GM21723 (cell line): Measurements from ENCODE around the gene ZNF778.
"Not testable (repeated sequence)": the region's sequence is repeated elsewhere in the genome, so short reads cannot be mapped to it uniquely, and the experiment has no call there.

Experiments
- ATAC-seq: cut with Tn5 transposase; IDR thresholded peaks from one replicate; pipeline ENCODE4 v1.9.1; 2021; ENCODE audit warnings: mild to moderate bottlenecking, moderate library complexity; ENCODE audit not compliant: unreplicated experiment

Gene ZNF778

DNA sequence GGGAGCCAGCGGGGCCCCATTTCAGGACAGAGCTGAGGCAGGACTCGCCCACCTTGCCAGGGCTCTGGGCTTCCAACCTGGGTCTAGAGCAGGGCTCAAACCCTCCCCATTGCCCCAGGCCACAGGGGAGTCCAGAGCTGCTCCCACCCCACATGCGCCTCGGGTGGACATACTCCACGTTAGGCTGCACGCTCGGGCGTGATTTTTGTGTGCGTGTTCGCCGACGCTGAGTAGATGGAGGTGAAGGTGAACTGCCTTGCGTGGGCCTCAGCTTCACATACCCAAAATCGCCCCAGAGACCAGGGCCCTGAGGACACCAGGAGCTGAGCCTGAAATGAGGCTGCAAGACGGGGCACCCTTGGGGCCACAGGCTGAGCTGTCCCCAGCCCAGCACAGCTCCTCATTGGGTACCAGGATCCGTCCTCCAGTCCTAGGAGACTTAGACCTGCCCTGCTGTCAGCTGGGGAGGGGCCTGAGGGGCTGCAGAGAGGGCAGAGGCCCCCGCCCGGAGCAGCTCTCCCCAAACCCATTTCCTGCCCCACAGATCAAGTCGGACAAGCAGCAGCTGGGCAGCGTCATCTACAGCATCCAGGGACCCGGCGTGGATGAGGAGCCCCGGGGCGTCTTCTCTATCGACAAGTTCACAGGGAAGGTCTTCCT, 37.7 kb upstream of the ZNF778 start:
- ATAC-seq: no peak

DNA sequence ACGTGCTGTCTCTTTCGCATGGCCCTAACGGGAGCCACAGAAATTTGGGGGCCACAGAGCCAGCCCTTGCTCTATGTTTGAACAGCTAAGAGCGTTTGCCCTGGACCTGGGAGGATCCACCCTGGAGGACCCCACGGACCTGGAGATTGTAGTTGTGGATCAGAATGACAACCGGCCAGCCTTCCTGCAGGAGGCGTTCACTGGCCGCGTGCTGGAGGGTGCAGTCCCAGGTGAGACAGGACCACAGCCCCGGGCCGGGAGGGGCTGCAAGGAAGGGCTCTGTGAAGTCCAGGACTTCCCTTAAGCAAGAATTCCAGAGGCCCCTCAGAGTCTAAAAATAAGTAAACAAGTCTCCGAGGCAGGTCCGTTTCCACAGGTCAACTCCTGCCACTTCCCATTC, 34.0 kb upstream of the ZNF778 start:
- no peak for ATAC-seq

DNA sequence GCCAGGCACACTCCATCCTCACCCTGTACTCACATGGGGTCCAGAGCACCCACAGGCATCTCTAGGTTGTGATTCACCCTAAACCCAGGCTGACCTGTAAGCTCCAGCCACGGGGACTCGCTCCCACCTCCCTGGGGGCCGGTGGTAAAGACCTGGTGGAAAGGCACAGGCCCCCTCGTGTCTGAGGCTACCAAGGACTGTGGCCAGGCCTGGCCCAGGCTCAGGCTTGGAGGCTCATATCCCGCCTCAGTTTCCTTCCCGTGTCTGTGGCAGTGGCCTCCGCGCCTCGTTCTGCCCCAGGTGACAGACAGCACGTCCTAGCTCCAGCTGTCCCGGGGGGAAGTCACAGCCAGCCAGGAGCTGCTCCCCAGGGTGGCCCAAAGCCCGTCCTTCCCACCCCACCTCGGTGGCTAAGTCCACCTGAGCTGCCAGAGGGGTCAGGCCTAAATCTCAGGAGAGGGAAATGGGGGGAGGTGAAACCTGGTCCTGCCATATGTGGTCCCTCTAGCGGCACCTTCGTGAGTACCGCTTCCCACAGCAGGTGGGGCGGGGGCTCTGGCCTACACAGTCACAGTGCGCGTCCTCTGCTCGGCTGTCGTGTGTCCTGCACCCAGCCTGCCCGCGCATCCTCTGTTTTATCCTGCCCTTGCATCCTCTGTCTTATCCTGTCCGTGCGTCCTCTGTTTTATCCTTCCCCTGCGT, 33.4 kb upstream of the ZNF778 start:
- ATAC-seq: no peak

DNA sequence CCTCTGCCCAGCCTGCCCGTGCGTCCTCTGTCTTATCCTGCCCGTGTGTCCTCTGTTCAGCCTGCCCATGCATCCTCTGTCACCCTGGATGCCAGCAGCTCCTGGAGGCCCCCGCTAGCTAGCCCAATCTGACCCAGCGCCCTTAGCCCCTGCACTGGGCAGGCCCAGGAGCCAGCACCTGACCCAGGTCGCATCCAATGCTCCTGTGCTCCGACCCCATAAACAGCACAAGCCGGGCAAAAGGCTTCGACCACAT, 32.9 kb upstream of the ZNF778 start:
- no peak for ATAC-seq

DNA sequence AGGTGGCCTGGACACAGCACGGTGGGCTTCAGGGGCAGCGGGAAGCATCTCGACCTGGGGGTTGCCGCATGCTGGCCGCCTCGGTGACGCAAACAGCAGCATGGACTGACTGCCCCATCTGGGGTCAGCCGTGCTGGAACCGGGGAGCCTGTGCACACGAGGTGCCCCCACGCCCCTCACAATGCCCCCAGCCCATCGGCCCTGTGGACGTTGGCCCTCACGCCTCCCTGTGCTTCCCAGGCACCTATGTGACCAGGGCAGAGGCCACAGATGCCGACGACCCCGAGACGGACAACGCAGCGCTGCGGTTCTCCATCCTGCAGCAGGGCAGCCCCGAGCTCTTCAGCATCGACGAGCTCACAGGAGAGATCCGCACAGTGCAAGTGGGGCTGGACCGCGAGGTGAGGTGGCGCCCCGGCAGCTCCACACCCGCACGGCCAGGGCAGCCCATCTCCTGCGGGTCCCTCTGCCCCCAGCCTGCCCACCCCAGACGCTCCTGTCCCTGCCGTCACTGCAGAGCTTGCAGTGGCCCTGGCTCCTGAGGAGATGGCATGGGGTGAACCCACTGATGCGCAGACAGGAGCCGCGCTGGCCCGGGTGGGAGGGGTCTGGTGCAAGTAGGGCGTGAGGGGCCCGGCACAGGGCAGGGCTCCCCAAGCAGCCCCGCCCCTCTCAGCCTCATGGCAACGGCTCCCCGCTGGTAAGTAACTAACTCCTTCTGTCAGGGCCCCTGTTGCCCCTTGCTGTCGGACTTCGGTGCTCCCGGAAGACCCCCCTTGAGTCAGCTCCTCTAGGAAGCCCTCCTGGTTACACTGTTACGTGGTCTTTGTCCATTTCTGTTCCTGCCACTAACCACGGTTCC, 32.3 kb upstream of the ZNF778 start:
- no peak for ATAC-seq

DNA sequence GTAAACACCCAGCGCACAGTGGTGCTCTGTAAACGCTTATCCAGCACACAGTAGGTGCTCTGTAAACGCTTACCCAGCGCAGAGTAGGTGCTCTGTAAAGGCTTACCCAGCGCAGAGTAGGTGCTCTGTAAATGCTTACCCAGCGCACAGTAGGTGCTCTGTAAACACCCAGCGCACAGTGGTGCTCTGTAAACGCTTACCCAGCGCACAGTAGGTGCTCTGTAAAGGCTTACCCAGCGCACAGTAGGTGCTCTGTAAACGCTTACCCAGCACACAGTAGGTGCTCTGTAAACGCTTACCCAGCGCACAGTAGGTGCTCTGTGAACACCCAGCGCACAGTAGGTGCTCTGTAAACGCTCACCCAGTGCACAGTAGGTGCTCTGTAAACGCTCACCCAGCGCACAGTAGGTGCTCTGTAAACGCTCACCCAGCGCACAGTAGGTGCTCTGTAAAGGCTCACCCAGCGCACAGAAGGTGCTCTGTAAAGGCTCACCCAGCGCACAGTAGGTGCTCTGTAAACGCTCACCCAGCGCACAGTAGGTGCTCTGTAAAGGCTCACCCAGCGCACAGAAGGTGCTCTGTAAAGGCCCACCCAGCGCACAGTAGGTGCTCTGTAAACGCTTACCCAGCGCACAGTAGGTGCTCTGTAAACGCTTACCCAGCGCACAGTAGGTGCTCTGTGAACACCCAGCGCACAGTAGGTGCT, 31.5 kb upstream of the ZNF778 start:
- not testable (repeated sequence) for ATAC-seq

DNA sequence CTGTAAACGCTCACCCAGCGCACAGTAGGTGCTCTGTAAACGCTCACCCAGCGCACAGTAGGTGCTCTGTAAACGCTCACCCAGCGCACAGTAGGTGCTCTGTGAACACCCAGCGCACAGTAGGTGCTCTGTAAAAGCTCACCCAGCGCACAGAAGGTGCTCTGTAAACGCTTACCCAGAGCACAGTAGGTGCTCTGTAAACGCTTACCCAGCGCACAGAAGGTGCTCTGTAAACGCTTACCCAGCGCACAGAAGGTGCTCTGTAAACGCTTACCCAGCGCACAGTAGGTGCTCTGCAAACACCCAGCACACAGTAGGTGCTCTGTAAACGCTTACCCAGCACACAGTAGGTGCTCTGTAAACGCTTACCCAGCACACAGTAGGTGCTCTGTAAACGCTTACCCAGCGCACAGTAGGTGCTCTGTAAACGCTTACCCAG, 30.9 kb upstream of the ZNF778 start:
- not testable (repeated sequence) for ATAC-seq

DNA sequence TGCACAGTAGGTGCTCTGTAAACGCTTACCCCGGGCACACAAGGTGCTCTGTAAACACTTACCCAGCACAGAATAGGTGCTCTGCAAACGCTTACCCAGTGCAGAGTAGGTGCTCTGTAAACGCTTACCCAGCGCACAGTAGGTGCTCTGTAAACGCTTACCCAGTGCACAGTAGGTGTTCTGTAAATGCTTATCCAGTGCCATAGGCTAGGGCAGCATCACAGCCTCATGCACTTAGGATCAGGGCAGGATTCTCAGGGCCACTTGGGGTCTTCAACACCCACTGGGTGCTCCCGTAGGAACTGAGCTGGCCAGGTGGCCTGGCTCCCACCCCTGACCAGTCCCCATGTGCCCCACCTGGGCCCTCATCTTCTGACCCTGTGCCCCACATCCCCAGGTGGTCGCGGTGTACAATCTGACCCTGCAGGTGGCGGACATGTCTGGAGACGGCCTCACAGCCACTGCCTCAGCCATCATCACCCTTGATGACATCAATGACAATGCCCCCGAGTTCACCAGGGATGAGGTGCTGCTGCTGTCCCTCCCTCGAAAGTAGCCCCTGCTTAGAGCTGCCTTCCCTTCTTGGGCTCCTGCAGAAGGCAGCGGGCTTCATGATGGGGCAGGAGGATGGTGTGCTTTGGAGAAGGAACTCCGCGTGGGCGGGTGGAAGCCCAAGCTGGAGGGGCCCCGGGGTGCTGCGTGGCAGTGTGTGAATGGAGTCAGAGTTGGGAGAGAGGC, 30.3 kb upstream of the ZNF778 start:
- ATAC-seq: no peak

DNA sequence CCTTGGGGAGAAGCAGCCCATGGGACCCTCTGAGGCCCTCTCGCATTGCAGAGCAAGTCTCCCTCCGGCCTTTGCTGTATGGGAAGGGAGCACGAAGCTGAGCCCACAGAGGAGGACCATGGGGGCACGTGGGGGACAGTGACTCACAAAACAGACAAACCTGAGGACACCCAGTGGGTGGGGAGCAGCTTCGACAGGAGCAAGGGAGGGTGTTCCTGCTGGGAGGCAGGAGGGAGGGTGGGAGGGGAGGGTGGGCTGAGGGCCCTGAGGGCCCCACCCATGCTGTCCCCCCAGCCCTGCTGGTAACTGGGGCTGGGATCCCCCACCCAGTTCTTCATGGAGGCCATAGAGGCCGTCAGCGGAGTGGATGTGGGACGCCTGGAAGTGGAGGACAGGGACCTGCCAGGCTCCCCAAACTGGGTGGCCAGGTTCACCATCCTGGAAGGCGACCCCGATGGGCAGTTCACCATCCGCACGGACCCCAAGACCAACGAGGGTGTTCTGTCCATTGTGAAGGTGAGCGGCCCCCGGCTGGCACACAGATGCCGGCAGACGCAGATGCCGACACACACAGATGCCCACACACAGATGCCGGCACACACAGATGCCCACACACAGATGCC, 29.6 kb upstream of the ZNF778 start:
- ATAC-seq: no peak

DNA sequence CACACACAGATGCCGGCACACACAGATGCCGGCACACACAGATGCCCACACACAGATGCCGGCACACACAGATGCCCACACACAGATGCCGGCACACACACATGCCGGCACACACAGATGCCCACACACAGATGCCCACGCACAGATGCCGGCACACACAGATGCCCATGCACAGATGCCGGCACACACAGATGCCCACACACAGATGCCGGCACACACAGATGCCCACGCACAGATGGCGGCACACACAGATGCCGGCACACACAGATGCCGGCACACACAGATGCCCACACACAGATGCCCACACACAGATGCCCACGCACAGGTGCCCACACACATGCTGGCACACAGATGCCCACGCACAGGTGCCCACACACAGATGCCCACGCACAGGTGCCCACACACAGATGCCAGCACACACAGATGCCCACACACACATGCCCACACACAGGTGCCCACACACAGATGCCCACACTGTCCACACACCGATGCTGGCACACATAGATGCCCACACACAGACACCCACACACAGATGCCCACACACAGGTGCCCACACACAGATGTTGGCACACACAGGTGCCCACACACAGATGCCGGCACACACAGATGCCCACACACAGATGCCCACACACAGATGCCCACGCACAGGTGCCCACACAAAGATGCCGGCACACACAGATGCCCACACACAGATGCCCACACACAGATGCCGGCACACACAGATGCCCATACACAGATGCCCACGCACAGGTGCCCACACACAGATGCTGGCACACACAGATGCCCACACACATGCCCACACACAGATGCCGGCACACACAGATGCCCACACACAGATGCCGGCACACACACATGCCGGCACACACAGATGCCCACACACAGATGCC, 28.8 kb upstream of the ZNF778 start:
- not testable (repeated sequence) for ATAC-seq

DNA sequence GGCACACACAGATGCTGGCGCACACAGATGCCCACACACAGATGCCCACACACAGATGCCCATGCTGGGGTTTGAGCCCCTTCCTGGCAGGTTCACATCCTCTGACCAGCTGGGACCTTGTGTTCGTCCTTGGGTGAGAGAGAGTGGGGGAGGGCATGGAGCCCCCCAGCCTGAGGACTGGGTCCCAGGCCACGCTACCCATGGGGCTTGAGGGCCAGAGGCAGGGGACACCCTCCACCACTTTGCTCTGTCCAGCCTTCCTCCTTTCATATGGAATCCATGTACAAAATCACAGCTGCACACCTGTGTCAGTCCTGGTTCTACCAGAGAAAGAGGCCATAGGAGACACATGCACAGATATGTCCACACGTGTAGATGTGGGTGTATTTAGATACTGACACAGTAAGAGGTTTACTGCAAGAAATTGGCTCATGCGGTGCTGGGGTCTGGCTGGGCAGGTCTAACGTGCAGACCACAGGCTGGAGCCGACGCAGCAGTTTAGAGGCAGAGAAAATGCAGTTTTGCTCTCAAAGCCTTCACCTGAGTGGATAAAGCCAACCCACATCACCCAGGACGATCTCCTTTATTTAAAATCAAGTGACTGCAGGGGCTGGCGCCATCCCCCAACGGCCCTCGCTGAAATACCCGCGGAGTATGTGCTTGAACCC, 28.0 kb upstream of the ZNF778 start:
- ATAC-seq: no peak

DNA sequence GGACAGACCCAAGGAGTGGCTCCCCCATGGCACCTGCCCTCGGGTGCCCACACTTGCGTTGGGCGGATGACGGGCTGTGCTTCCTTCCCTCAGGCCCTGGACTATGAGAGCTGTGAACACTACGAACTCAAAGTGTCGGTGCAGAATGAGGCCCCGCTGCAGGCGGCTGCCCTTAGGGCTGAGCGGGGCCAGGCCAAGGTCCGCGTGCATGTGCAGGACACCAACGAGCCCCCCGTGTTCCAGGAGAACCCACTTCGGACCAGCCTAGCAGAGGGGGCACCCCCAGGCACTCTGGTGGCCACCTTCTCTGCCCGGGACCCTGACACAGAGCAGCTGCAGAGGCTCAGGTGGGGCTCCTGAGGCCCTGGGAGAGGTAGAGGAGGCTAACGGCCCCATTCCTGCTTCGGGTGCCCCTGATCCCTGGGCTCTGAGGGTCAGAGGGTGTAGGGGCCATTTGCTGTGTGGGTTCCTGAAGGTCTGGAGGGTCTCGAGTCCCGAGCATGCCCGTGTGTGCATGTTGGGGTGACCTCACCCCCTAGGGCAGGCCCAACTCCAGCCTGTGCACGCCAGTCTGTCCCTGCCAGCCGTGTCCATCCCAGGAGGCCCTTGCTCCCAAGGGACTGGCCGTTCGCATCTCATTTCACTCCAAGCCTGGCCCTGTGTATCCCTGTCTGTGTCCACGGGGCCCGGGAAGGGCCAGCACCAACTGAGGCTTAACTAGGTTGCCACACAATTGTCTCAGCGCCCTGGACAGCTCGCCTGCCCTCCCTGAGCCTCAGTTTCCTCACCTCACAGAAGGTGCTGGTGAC, 27.1 kb upstream of the ZNF778 start:
- ATAC-seq: no peak

DNA sequence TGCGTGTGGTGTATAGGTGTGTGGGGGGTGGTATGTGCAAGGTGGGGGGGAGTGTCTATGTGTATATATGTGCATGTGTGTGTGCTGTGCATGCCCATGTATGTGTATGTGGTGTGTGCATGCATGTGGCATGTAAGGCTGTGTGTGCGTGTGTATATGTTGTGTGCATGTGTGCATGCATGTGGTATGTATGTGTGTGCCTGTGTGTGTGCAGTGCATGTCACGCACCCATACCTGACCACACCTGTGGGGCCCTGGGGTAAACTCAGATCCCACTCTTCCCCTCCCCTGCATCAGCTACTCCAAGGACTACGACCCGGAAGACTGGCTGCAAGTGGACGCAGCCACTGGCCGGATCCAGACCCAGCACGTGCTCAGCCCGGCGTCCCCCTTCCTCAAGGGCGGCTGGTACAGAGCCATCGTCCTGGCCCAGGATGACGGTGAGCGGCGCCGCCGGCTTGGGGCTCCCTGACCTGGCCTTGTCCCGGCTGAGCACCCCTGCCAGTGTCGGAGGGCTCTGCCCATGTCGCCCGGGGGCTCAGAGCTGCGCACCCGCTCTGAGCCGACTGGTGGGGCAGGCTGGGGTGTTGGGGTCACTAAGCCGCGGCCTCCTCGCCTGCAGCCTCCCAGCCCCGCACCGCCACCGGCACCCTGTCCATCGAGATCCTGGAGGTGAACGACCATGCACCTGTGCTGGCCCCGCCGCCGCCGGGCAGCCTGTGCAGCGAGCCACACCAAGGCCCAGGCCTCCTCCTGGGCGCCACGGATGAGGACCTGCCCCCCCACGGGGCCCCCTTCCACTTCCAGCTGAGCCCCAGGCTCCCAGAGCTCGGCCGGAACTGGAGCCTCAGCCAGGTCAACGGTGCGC, 26.2 kb upstream of the ZNF778 start:
- ATAC-seq: no peak

DNA sequence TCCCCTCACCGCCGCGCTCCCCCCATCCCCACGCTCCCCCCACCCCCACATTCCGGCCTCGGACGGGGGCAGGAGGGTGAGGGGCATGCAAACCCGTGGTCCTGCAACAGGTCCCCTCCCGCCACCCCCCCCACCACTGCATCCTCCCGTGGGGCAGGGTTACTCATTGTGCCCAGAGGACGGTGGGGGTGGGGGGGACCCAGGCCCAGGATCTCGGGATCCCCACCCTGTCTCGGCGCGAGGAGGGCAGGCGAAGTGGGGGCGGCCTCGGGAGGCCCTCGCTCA, 25.7 kb upstream of the ZNF778 start:
- no peak for ATAC-seq

DNA sequence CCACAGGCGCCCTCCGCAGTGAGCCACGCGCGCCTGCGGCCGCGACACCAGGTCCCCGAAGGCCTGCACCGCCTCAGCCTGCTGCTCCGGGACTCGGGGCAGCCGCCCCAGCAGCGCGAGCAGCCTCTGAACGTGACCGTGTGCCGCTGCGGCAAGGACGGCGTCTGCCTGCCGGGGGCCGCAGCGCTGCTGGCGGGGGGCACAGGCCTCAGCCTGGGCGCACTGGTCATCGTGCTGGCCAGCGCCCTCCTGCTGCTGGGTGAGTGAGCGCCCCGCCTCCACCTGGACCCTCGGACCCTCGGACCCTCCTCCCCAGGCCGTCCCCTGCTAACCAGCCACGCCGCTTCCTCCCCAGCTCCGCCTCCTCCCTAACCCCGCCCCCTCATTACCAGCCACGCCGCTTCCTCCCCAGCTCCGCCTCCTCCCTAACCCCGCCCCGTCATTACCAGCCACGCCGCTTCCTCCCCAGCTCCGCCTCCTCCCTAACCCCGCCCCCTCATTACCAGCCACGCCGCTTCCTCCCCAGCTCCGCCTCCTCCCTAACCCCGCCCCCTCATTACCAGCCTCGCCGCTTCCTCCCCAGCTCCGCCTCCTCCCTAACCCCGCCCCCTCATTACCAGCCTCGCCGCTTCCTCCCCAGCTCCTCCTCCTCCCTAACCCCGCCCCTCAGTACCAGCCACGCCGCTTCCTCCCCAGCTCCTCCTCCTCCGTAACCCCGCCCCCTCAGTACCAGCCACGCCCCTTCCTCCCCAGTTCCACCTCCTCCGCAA, 25.1 kb upstream of the ZNF778 start:
- ATAC-seq: not testable (repeated sequence)

DNA sequence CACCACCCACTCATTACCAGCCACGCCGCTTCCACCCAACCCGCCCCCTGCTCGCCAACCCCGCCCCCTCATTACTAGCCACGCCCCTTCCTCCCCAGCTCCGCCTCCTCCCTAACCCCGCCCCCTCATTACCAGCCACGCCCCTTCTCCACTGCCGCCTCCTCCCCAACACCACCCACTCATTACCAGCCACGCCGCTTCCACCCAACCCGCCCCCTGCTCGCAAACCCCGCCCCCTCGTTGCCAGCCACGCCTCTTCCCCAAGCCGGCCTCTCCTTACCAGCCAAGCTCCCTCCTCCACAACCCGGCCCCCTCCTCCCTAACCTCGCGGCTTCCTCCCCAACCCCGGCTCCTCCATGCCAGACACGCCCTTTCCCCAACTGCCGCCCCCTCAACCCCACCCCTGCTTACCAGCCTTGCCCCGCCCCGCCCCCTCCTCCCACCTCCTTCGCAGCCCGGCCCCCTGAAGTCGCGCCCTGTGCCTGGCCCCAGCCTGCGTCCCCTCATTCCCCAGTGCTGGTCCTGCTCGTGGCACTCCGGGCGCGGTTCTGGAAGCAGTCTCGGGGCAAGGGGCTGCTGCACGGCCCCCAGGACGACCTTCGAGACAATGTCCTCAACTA, 24.4 kb upstream of the ZNF778 start:
- no peak for ATAC-seq
